Activated B cell treated with CpG ODN at 0.5 μM for 24 hours (primary cell): Measurements from ENCODE around the gene MAG. TPM values are rescaled to one million over a fixed set of nuclear protein-coding genes. Genes with fewer than 3 reads are reported as not detected.
A peak's percentile ranks its signal among the peaks of the same experiment; 100 is the strongest.

Experiments used
- ATAC-seq: fragments of 200-7000 bp; cut with Tn5 transposase; one replicate; pipeline ENCODE4 v1.10.0; 2021; ENCODE audit warnings: low read depth, mild to moderate bottlenecking, moderate library complexity
- CTCF ChIA-PET: fragments of 350-600 bp; sonication (Branson Sonifier 250); formaldehyde crosslinking; loops from one replicate; lab custom pipeline; 2021; ENCODE audit warnings: antibody characterized with exemption; lab: Charles Lee
- POLR2A ChIA-PET: fragments of 350-600 bp; sonication (Branson Sonifier 250); formaldehyde crosslinking; loops from one replicate; lab custom pipeline; 2021; ENCODE audit warnings: antibody characterized with exemption; lab: Charles Lee
- DNase-seq: peaks from one replicate; pipeline ENCODE4 v3.0.0; 2022
- H3K27ac Mint-ChIP-seq: one replicate; pipeline ENCODE4 v1.8.0; 2020; ENCODE audit warnings: mixed read lengths
- H3K27me3 Mint-ChIP-seq: one replicate; pipeline ENCODE4 v1.8.0; 2021; ENCODE audit warnings: mixed read lengths
- H3K36me3 Mint-ChIP-seq: one replicate; pipeline ENCODE4 v1.8.0; 2021; ENCODE audit warnings: low read depth, mixed read lengths
- H3K4me1 Mint-ChIP-seq: one replicate; pipeline ENCODE4 v1.8.0; 2021; ENCODE audit warnings: mixed read lengths
- H3K4me3 Mint-ChIP-seq: one replicate; pipeline ENCODE4 v1.8.0; 2020; ENCODE audit warnings: mild to moderate bottlenecking, mixed read lengths
- H3K9me3 Mint-ChIP-seq: one replicate; pipeline ENCODE4 v1.8.0; 2020; ENCODE audit warnings: mixed read lengths
- CTCF ChIP-seq: fragments of 200-600 bp; IDR thresholded peaks from one replicate; pipeline ENCODE4 v1.8.0; 2022; ENCODE audit warnings: antibody characterized with exemption, mild to moderate bottlenecking
- intact Hi-C: fragments of 100-400 bp; cut with micrococcal nuclease; formaldehyde crosslinking; loops from one replicate; pipeline ENCODE4 v1.15.1; 2024
- total RNA-seq: library from RNA; stranded (reverse); gene quantifications from 2 replicates; pipeline ENCODE4 v1.2.3, GENCODE V29; 2022

The MAG gene
- total RNA-seq, 1 donor from 2014 or later, result 0.31 TPM

GRCh38 chr19:35306473-35307246 is 14.7 kb downstream of the MAG start:
- H3K27ac Mint-ChIP-seq, result peak overlapping the region; percentile 12
- ChIA-PET POLR2A (interaction anchor here (0.7 to 1.8 kb wide), 8 partner anchors 10 to 161 kb away, joined by 3 to 6 read pairs (median 3); partner anchors contain the start of gene FFAR1), CTCF (interaction anchor here (0.9 to 2.3 kb wide), 8 partner anchors 9 to 188 kb away, joined by 3 to 9 read pairs (median 5); no protein-coding TSS in a partner anchor)
- H3K4me1 Mint-ChIP-seq, result peaks cover 56% of the 10 kb centered on the region
- ATAC-seq (peak; percentile 60), DNase-seq (no peak)
- H3K4me3 Mint-ChIP-seq, result no peak overlapping the region
- no peaks in the 10 kb centered on the region for H3K27me3 Mint-ChIP-seq
- intact Hi-C loops, result loop anchor here (1.0 to 2.0 kb wide), 3 partner anchors 16 to 162 kb away; no protein-coding TSS in a partner anchor
- TF ChIP-seq CTCF, result no peak
- no peaks in the 10 kb centered on the region for H3K36me3 Mint-ChIP-seq
- H3K9me3 Mint-ChIP-seq, result no peaks in the 10 kb centered on the region

- DNase-seq (no peak), ATAC-seq (no peak)
- no peaks in the 10 kb centered on the region for H3K36me3 Mint-ChIP-seq
- H3K27ac Mint-ChIP-seq, result peak overlapping the region; percentile 4
- intact Hi-C loops, result loop anchor here (2.0 kb wide), 2 partner anchors 15 to 45 kb away; no protein-coding TSS in a partner anchor
- H3K27me3 Mint-ChIP-seq, result no peaks in the 10 kb centered on the region
- no peak for TF ChIP-seq CTCF
- H3K4me3 Mint-ChIP-seq, result peak overlapping the region; percentile 28
- CTCF ChIA-PET, result interaction anchor here (1.2 to 2.3 kb wide), 4 partner anchors 25 to 187 kb away, joined by 4 to 9 read pairs (median 6); no protein-coding TSS in a partner anchor
- no peaks in the 10 kb centered on the region for H3K9me3 Mint-ChIP-seq
- H3K4me1 Mint-ChIP-seq, result peaks cover 60% of the 10 kb centered on the region
- POLR2A ChIA-PET, result interaction anchor here (1.0 to 1.8 kb wide), 3 partner anchors 16 to 37 kb away, joined by 3 to 6 read pairs (median 3); no protein-coding TSS in a partner anchor
Measured at GRCh38 chr19:35307931-35308330, 16.0 kb downstream of the MAG start.

- H3K27me3 Mint-ChIP-seq, result no peaks in the 10 kb centered on the region
- no peak for DNase-seq
- H3K9me3 Mint-ChIP-seq, result no peaks in the 10 kb centered on the region
- no peak for TF ChIP-seq CTCF
- no peak for ATAC-seq
- H3K4me3 Mint-ChIP-seq, result no peak overlapping the region
- ChIA-PET CTCF (no interaction called here), POLR2A (interaction anchor here (0.8 kb wide), 1 partner anchor 10 kb away, joined by 3 read pairs; no protein-coding TSS in a partner anchor)
- H3K4me1 Mint-ChIP-seq, result peaks cover 62% of the 10 kb centered on the region
- no peaks in the 10 kb centered on the region for H3K36me3 Mint-ChIP-seq
- intact Hi-C loops, result no loop called here
- H3K27ac Mint-ChIP-seq, result no peak overlapping the region
Measured at GRCh38 chr19:35308910-35309309, 16.9 kb downstream of the MAG start.

- ATAC-seq (no peak), DNase-seq (no peak)
- TF ChIP-seq CTCF, result no peak
- peaks cover 65% of the 10 kb centered on the region for H3K4me1 Mint-ChIP-seq
- no peaks in the 10 kb centered on the region for H3K27me3 Mint-ChIP-seq
- intact Hi-C loops, result no loop called here
- no peaks in the 10 kb centered on the region for H3K9me3 Mint-ChIP-seq
- ChIA-PET POLR2A (interaction anchor here (0.6 kb wide), 1 partner anchor 21 kb away, joined by 3 read pairs; no protein-coding TSS in a partner anchor), CTCF (no interaction called here)
- H3K4me3 Mint-ChIP-seq, result no peak overlapping the region
- no peaks in the 10 kb centered on the region for H3K36me3 Mint-ChIP-seq
- no peak overlapping the region for H3K27ac Mint-ChIP-seq
Measured at GRCh38 chr19:35309481-35310279, 17.7 kb downstream of the MAG start.
